Activated CD4-positive, alpha-beta T cell treated with anti-CD3 and anti-CD28 coated beads for 24 hours (primary cell): Measurements from ENCODE around the gene RNF151.

Source experiments
- DNase-seq, 2 donors: peaks; one replicate each; pipeline ENCODE4 v3.0.0-alpha.2; 2020; ENCODE audit warnings: low read depth in 2 of 2

RNF151 gene

GRCh38 chr16:1991588-1991947, 24.9 kb downstream of the RNF151 start:
- DNase-seq: no peak

- DNase-seq: peak; percentile 97 to 98
These were observed 25.5 kb downstream of the RNF151 start for GRCh38 chr16:1991948-1992703.

GRCh38 chr16:1992704-1993317, 26.2 kb downstream of the RNF151 start:
- no peak for DNase-seq

- no peak for DNase-seq
These were observed 27.1 kb downstream of the RNF151 start for GRCh38 chr16:1993731-1994131.

GRCh38 chr16:1997494-1998359, 31.1 kb downstream of the RNF151 start:
- no peak for DNase-seq

GRCh38 chr16:1998360-1998835, 31.7 kb downstream of the RNF151 start:
- no peak for DNase-seq

GRCh38 chr16:1998852-1999801, 32.5 kb downstream of the RNF151 start:
- DNase-seq: no peak

GRCh38 chr16:1999866-2000514, 33.3 kb downstream of the RNF151 start:
- no peak for DNase-seq

GRCh38 chr16:2001035-2001434, 34.4 kb downstream of the RNF151 start:
- no peak for DNase-seq

- DNase-seq: no peak
These were observed 35.0 kb downstream of the RNF151 start for GRCh38 chr16:2001456-2002355.

GRCh38 chr16:2002406-2003230, 36.0 kb downstream of the RNF151 start:
- DNase-seq: no peak

GRCh38 chr16:2003231-2003826, 36.7 kb downstream of the RNF151 start:
- no peak for DNase-seq

GRCh38 chr16:2003827-2004641, 37.4 kb downstream of the RNF151 start:
- peak; percentile 80 to 90 for DNase-seq

GRCh38 chr16:2004795-2005517, 38.3 kb downstream of the RNF151 start:
- no peak for DNase-seq

- DNase-seq: no peak
These were observed 39.0 kb downstream of the RNF151 start for GRCh38 chr16:2005646-2006045.

- DNase-seq: no peak
These were observed 39.7 kb downstream of the RNF151 start for GRCh38 chr16:2006317-2006716.
